ENCODE results near the gene GMIP. TPM values are rescaled to one million over a fixed set of nuclear protein-coding genes. Genes with fewer than 3 reads are reported as not detected.

Gene GMIP, protein sequence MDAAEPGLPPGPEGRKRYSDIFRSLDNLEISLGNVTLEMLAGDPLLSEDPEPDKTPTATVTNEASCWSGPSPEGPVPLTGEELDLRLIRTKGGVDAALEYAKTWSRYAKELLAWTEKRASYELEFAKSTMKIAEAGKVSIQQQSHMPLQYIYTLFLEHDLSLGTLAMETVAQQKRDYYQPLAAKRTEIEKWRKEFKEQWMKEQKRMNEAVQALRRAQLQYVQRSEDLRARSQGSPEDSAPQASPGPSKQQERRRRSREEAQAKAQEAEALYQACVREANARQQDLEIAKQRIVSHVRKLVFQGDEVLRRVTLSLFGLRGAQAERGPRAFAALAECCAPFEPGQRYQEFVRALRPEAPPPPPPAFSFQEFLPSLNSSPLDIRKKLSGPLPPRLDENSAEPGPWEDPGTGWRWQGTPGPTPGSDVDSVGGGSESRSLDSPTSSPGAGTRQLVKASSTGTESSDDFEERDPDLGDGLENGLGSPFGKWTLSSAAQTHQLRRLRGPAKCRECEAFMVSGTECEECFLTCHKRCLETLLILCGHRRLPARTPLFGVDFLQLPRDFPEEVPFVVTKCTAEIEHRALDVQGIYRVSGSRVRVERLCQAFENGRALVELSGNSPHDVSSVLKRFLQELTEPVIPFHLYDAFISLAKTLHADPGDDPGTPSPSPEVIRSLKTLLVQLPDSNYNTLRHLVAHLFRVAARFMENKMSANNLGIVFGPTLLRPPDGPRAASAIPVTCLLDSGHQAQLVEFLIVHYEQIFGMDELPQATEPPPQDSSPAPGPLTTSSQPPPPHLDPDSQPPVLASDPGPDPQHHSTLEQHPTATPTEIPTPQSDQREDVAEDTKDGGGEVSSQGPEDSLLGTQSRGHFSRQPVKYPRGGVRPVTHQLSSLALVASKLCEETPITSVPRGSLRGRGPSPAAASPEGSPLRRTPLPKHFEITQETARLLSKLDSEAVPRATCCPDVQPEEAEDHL
- 4.6 to 6.2 TPM (median 5.2 TPM) in 5 replicates for total RNA-seq (2022; extraction: Qiagen RNA extraction)

DNA sequence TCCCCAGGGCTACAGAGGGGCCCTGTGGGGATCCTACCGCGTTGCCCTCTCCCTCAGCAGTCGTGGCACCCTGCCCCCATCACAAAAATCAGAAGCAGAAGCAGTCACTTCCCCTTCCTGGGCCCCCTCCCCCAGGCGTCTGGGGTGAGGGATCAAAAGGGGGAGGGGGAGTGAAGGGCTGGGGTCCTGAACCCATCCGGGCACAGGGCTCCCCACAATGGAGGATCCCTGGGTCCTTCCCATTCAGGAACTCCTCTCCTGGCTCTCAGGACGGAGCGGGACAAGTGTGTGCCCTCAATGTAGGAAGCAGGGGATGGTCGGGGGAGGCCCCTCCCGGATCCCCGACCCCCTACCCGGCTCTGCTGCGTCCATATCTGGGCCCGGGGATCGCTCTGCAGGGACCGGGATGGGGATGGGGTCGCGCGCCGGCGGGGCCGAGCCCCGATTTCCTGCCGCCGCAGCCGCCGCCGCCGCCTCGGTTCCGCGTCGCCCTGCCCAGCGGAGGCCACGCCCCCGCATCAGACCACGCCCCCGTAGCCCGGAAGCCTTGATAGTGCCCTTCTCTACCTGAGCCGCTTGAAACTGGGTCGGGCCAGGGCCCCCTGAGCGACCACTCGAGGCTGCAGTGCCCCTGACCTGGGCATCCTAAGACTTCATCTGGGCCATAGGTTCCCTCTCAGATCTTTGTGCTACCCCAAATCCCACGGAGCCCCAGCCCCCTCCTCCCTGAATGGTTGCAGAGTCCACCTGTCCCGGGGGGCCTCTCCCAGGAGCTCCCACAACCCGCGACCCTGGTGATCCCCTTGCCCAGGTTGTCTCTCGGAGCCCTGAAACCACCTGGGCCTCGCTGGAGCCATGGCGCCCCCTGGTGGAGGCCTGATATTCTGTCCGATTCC, at the start of gene GMIP:
Gene GMIP, minus strand, starts transcription at position 500 of the 896 bp plus-strand sequence. Its CDS starts 128 bp downstream, at position 372.

DNA sequence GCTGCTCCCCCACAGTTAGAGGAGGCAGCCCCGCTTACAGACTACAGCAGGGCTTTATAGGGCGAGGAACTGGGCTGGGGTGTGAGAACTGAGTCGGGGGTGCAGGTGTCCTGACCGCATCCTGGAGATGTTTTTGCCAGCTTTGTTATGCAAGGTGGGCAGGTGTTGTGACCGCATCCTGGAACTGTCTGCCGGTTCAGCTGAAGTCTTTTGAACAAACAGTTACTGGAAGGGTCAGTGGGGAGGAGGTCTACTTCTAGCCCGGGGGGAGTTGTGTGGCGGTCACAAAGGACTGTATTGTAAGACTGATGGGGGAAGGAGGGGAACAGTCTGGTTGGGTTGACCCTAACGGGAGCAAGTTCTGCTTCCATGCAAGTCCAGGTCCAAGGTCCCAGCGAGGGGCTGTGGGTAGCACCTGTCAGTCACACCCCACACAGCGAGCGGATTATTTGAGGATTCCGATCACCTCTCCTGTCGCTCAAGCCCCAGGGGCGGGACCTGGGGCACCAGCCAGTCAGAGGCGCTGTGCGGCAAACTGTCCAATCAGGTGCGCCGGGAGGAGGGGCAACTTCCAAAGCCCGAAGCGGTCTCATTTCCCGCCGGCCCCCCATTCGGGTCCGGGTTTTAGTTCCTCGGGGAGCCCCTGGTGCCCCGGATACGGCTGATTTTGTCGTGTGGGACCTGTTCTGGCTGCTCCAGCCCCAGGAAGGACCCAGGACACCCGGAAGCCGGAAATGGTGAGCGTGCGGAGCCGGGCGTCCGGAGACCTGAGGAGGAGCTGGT, 25.0 kb upstream of the GMIP start, which contains the start of gene ZNF101:
Gene ZNF101, plus strand, starts transcription at position 610 of the 783 bp plus-strand sequence. Its CDS starts 125 bp downstream, at position 735.

DNA sequence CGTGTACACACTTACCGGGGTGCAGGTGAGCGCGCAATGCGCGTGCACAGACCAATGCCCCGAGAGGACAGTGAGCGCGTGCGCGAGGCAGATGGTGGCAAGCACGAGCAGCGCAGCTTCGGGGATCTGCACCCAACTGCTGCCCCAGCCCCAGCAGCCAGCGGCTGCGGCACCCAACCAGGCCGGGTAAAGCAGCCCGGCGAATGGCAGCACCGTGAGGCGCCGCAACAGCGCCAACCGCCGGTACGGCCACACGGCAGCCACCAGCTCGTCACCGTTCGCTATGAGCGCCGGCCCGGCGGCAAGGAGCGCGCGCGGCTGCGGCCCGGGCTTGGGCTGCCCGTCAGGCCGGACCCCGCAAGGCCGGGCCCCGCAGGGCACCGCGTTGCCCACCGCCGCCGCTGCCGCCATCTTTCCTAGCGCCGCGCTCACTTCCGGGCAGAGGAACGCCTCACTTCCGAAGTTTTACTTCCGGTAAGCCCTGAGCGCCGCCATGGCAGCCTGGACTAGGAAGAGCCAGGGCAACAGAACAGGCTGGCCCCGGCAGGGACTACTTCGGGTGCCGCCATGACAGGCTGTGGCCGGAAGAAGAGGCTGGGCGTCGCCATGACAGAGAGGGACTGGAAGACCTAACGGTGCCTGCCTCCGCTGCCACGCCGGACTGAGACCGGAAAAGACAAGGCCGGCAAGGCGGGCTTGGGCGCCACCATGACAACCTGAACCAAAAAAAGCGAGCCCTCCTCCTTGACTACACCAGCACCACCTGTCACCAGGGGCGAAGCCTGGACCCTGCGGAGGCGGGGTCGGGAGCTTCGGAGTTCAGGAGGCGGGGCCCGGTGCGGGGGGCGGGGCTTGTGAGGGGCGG, 20.0 kb upstream of the GMIP start, which contains the start of gene ATP13A1:
Gene ATP13A1, minus strand, starts transcription at position 421 of the 865 bp plus-strand sequence. Its CDS starts 10 bp downstream, at position 411.

DNA sequence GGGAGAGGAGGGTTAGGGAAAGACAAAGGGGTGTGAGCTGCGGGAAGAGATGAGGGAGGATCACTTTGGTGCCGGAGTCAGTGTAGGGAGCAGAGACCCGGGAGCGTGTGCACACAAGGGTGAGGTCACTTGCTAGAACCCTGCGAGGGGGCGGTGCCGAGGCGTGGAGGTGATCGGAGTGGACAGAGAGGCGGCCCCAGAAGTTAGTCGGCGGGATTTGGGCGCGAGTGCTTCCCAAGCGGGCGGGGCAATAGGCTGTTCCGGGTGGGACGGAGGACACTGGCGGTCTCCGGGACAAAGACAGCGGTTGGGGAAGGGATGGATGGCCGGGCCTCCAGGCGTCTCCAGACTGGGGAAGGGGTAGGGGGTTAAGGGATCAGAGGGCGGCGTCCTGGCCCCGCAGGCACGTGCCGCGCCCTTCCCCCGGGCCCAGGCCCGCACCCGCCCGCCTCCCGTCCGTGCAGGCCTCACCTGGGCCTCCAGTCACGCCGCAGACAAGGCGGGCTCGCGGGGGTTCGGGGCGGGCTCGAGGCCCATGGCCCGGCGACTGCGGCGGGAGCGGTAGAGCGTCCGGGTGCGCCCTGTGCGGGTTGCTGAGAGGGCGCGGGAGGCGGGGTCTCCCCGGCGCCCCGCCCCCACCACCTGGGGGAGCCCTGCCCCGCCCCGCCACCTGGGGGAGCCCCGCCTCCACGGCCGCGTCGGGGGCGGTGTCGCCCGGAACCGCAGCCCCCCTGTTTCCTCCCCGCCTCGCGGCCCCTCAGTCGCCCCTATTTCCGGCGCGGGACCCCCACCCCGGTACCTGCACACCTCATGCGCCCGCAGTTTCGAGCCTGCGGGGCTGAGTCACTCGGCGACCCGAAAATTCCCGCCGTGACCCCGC, 15.6 kb downstream of the GMIP start, which contains the start of gene LPAR2:
Gene LPAR2, minus strand, starts transcription at position 600 of the 880 bp plus-strand sequence. CDS start 945 bp downstream, outside the sequence.

DNA sequence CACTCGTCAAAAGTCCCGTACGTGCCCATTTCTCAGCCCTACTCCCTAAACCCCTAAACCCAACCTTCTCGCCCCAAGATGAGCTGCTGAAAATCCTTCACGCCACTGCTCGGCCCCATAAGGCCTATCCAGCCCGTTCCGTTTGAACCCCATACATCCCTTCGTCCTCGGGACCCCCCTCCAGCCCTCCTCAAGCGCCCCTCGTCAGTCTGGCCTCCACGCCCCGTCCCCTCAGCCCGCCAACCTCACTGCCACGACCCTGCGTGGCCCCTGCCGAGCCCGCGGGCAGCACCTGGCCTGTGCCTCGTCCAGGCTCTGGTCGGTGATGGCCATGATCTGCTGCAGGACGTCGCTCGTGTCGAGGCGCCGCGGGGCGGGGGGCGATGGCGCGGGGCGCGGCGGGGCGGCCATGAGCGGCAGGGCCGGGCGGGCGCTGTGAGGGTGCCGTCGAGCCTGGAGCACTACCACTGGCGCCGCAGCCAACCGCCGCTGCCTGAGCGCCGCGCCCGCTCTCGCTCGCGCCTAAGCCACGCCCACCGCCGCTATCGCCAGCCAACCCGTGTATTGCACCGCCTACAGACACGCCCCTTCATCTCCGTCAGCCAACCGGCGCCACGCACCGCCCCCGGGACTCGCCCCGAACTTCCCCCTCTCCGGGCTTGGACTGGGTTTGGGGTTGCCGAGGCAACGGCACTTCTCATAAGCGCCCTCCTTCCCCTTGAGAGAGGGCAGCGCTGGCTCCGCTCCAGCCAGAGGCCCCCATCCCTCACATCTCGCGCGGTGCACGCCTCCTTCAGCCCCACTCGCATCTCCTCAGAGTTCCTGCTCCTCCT, 25.0 kb downstream of the GMIP start, which contains the start of gene PBX4:
Gene PBX4, minus strand, starts transcription at position 469 of the 833 bp plus-strand sequence. Its CDS starts 58 bp downstream, at position 411.

Other genes starting within 250 kb of the GMIP start
- 32.0 to 60.9 TPM (median 58.7 TPM) in 5 replicates for gene GATAD2A, start 238.0 kb downstream of the GMIP start, total RNA-seq (2022; extraction: Qiagen RNA extraction)
- gene TSSK6, start 128.1 kb downstream of the GMIP start, total RNA-seq (2022; extraction: Qiagen RNA extraction) = 1.0 to 2.1 TPM (median 1.6 TPM) in 5 replicates
- gene NDUFA13, start 127.4 kb downstream of the GMIP start, total RNA-seq (2022; extraction: Qiagen RNA extraction) = 131 to 208 TPM (median 148 TPM) in 5 replicates
- gene YJEFN3, start 114.7 kb downstream of the GMIP start, total RNA-seq (2022; extraction: Qiagen RNA extraction) = 0.94 to 4.2 TPM (median 3.4 TPM) in 5 replicates
- 0.11 to 0.31 TPM (median 0.18 TPM) in 5 replicates for gene CILP2, start 105.4 kb downstream of the GMIP start, total RNA-seq (2022; extraction: Qiagen RNA extraction)
- gene PBX4, start 25.0 kb downstream of the GMIP start, total RNA-seq (2022; extraction: Qiagen RNA extraction) = 1.3 to 2.6 TPM (median 2.1 TPM) in 5 replicates
- 3.4 to 5.9 TPM (median 5.7 TPM) in 5 replicates for gene LPAR2, start 15.4 kb downstream of the GMIP start, total RNA-seq (2022; extraction: Qiagen RNA extraction)
- 19.2 to 37.1 TPM (median 36.1 TPM) in 5 replicates for gene ATP13A1, start 20.0 kb upstream of the GMIP start, total RNA-seq (2022; extraction: Qiagen RNA extraction)
- gene ZNF101, start 25.2 kb upstream of the GMIP start, total RNA-seq (2022; extraction: Qiagen RNA extraction) = 4.6 to 5.6 TPM (median 5.1 TPM) in 5 replicates
- 2.0 to 2.5 TPM (median 2.1 TPM) in 5 replicates for gene ZNF14, start 89.5 kb upstream of the GMIP start, total RNA-seq (2022; extraction: Qiagen RNA extraction)
- gene ZNF506, start 178.1 kb upstream of the GMIP start, total RNA-seq (2022; extraction: Qiagen RNA extraction) = 0.12 to 0.27 TPM (median 0.21 TPM) in 5 replicates
- not detected in 5 replicates for gene ZNF253, start 222.2 kb upstream of the GMIP start, total RNA-seq (2022; extraction: Qiagen RNA extraction)